Mesodermal cell (in vitro differentiated cells): ENCODE results near the gene DACH1.

ENCODE experiments used
- H3K27ac ChIP-seq: 2 replicates; pipeline ENCODE4 v1.7.0; 2013; ENCODE audit warnings: mild to moderate bottlenecking, low read depth, low read length, moderate library complexity; ENCODE audit not compliant: severe bottlenecking
- H3K36me3 ChIP-seq: 2 replicates; pipeline ENCODE4 v1.7.1; 2013; ENCODE audit warnings: mild to moderate bottlenecking, low read length, moderate library complexity; ENCODE audit not compliant: control insufficient read depth, insufficient read depth
- H3K4me1 ChIP-seq: one replicate; pipeline ENCODE4 v1.7.1; 2013; ENCODE audit warnings: mild to moderate bottlenecking, low read length; ENCODE audit not compliant: insufficient read depth, control insufficient read depth, poor library complexity, severe bottlenecking
- H3K4me3 ChIP-seq: 2 replicates; pipeline ENCODE4 v1.7.0; 2013; ENCODE audit warnings: low read length, control low read depth, mild to moderate bottlenecking; ENCODE audit not compliant: insufficient read depth, poor library complexity, severe bottlenecking; ENCODE audit errors: extremely low read depth
- H3K9me3 ChIP-seq: 2 replicates; pipeline ENCODE4 v1.7.1; 2013; ENCODE audit warnings: mild to moderate bottlenecking, low read length, moderate library complexity; ENCODE audit not compliant: control insufficient read depth
- WGBS, 2 experiments: methylation state at CpG; one replicate each; pipeline ENCODE4 v1.1.5; 2013; ENCODE audit warnings: missing lambda C conversion rate in 2 of 2; ENCODE audit not compliant: insufficient coverage in 2 of 2; 5-methylcytosine and 5-hydroxymethylcytosine counted together

DACH1 gene

DNA sequence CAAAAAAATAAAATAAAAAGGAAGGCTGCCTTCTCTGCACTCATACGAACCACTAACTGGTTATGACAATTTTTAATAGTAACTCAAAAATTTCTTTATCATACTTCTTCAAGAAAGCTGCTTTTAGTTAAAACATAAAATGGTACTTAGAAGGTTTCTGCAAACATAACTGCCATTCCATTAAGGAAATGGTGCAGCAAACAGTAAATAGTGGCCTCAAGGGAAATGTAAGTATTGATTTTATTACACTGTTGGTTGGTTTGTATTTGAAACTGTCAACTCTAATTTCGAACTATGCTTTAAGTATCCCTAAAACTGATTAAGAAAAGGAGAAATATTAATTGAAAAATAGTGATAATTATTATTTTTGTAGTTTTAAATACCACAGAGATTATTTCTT is 278.0 kb downstream of the DACH1 start:
- no peak overlapping the region for H3K4me3 ChIP-seq
- WGBS, 2 experiments, result no CpG with 5 or more reads among the region's 2 CpGs
- no peaks in the 10 kb centered on the region for H3K36me3 ChIP-seq
- H3K4me1 ChIP-seq, result no peaks in the 10 kb centered on the region
- no peak overlapping the region for H3K27ac ChIP-seq
- H3K9me3 ChIP-seq, result no peaks in the 10 kb centered on the region

DNA sequence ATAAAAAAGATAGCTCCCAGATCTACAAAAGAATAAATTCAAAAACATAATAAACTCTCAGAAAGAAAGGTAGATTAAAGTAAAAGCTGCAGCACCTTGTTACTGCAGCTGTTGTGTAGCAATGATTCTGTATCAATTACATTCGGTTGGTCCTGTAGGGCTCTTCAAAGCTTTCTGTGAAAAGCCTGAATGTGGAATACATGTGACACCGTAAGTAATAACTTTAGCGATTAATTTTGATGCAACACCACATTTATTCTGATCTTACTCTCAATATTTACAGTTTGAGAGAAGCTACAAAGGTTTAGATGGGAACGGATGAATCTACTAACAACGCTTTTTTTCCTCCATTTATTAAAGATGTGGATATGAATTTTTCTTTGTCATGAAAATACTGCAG is 279.2 kb downstream of the DACH1 start:
- Histone ChIP-seq H3K9me3 (no peaks in the 10 kb centered on the region), H3K4me3 (no peak overlapping the region), H3K4me1 (no peaks in the 10 kb centered on the region), H3K27ac (no peak overlapping the region), H3K36me3 (no peaks in the 10 kb centered on the region)
- 100% methylated on average over 1 of the region's 5 CpGs; no CpG with 5 or more reads in 1 of the 2 experiments for WGBS, 2 experiments

DNA sequence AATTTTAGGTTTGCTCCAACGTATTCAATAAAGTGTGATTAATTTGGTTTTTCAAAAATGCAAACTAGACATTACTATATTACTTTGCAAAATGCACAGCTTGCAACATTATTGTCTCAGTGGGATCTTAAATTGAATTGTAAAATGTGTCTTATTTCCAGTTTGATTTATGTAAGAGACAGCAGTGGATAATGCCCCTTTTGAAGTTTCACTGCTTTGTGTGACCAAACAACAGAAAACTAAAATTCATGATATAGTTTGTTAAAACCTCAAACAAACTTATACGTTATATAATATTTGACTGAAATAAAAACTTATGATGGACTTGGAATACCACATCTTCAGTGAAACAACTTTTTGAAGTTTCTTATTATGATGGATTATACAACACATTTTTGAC is 279.8 kb downstream of the DACH1 start:
- WGBS, 2 experiments, result no CpG with 5 or more reads among the region's 2 CpGs
- no peaks in the 10 kb centered on the region for H3K9me3 ChIP-seq

DNA sequence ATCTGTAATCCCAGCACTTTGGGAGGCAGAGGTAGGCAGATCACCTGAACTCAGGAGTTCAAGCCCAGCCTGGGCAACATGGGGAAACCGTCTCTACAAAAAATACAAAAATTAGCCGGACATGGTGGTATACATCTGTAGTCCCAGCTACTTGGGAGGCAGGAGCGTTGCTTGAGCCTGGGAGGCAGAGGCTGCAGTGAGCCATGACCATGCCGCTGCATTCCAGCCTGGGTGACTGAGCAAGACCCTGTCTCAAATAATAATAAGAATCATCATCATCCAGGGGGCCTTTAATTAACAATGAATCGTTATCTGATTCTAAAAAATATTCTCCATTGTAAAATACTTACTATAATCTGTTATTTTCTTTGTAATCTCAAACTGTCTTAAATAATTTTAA is 283.4 kb downstream of the DACH1 start:
- WGBS, 2 experiments, result 96 to 100% methylated on average over 3 to 4 of the region's 5 CpGs
- no peaks in the 10 kb centered on the region for H3K36me3 ChIP-seq
- H3K27ac ChIP-seq, result no peak overlapping the region
- no peaks in the 10 kb centered on the region for H3K4me1 ChIP-seq
- no peaks in the 10 kb centered on the region for H3K9me3 ChIP-seq
- H3K4me3 ChIP-seq, result no peak overlapping the region

More for the DNA sequence above, 279.8 kb downstream of the DACH1 start:
- H3K4me3 ChIP-seq, result no peak overlapping the region
- H3K4me1 ChIP-seq, result no peaks in the 10 kb centered on the region
- H3K36me3 ChIP-seq, result no peaks in the 10 kb centered on the region
- H3K27ac ChIP-seq, result no peak overlapping the region

DNA sequence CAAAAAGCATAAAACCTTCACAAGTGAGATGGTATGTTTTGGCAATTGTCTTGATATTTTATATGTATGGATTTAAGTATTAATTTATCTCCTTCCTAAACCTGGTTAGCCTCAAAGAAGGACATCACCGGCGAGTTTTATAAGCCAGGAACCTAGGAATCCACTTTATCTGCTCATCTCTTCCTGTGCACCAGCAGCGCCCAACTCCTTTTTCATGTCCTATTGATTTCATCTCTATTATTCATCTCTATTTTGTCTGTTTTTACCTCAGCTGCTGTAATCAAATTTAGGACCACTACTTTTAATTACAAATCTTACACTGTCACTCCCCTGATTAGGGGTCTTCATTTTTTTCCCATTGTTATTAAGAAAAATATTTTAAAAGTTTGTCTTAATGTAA is 286.4 kb downstream of the DACH1 start:
- Histone ChIP-seq H3K9me3 (no peaks in the 10 kb centered on the region), H3K36me3 (no peaks in the 10 kb centered on the region), H3K4me3 (no peak overlapping the region), H3K4me1 (peaks cover 4% of the 10 kb centered on the region), H3K27ac (no peak overlapping the region)
- 68 to 82% methylated on average over 3 of the region's 3 CpGs for WGBS, 2 experiments

DNA sequence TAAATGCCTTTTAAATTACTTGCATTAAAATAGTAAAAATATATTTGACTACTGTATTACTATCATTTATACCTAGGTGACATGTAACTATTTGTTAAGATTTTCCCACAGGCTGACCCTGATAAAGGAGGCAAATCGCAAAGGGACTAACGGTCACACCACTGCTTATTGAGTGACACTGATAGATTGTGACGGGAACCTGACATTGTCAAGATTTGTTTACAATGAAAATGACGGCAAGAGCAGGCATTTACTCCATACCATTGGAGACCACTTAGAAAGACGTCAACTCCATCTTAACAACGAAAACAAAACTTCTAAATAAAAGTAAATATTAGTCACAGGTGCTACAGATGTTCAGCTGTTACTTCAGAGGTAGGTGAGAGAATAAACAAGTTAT is 289.0 kb downstream of the DACH1 start:
- Histone ChIP-seq H3K9me3 (no peaks in the 10 kb centered on the region), H3K36me3 (no peaks in the 10 kb centered on the region), H3K27ac (no peak overlapping the region), H3K4me3 (no peak overlapping the region), H3K4me1 (peaks cover 4% of the 10 kb centered on the region)
- 90% methylated on average over 3 to 4 of the region's 6 CpGs for WGBS, 2 experiments

DNA sequence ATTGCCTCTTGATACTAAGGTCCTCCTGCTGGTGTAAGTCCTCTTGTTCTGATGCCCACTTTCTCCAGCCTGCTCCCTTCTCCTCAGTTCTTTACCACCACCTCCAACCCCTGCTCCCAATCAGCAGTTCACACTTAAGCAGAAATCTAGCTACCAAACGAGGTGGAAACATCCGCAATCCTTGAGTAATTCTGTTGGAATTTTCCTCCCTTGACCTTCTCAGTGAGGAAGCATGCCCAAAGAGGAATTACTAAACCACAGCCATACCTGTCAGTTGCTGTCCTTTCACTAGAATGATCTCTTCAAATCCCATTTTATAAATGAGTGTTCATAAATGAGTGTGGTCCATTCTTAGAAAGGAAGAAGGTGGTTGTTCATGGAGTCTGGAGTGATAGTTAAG is 289.9 kb downstream of the DACH1 start:
- Histone ChIP-seq H3K27ac (no peak overlapping the region), H3K4me3 (no peak overlapping the region), H3K4me1 (peaks cover 4% of the 10 kb centered on the region), H3K9me3 (no peaks in the 10 kb centered on the region), H3K36me3 (no peaks in the 10 kb centered on the region)
- 88% methylated on average over 2 of the region's 2 CpGs; no CpG with 5 or more reads in 1 of the 2 experiments for WGBS, 2 experiments

DNA sequence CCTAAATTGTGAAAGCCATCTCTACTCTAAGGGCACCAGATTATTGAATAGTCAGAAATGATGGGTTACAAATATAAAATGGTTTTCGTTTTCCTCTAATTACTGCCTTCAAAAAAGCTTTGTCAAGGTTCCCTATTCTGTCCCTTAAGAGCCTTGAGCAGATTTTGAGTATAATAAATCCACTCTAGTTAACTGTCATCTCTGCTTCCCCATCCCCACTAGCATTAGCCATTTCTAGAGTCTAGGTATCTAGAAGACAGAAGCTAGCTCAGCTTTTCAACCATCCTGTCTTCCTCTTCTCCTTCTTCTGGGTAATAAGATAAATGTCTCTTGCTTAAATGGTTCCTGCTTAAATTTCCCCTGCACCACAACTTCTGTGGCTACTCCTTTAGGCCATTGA is 290.4 kb downstream of the DACH1 start:
- H3K36me3 ChIP-seq, result no peaks in the 10 kb centered on the region
- no CpG with 5 or more reads among the region's 1 CpG for WGBS, 2 experiments
- H3K27ac ChIP-seq, result no peak overlapping the region
- H3K4me3 ChIP-seq, result no peak overlapping the region
- H3K4me1 ChIP-seq, result peaks cover 4% of the 10 kb centered on the region
- H3K9me3 ChIP-seq, result no peaks in the 10 kb centered on the region

DNA sequence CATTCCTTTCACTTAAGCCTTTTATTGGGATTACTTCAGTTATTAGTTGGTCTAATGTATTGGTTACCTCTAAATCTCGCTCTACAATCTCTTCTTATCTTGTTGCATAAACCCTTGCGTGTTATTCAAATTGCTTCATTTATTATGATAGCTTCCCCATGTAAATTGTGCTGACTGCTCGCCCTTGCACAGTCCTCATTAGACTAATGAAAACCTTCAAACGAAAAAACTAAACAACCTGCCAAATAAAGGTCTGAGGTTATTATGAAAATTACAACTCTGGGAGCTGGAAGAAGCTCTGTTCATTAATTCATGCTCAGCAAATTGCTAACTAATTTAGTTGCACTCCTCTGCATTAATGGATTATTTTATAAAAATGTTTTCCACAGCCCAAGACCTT is 320.1 kb downstream of the DACH1 start:
- 80 to 93% methylated on average over 1 to 3 of the region's 4 CpGs for WGBS, 2 experiments
- H3K4me1 ChIP-seq, result no peaks in the 10 kb centered on the region
- no peaks in the 10 kb centered on the region for H3K9me3 ChIP-seq
- H3K36me3 ChIP-seq, result no peaks in the 10 kb centered on the region
- no peak overlapping the region for H3K4me3 ChIP-seq
- H3K27ac ChIP-seq, result no peak overlapping the region

DNA sequence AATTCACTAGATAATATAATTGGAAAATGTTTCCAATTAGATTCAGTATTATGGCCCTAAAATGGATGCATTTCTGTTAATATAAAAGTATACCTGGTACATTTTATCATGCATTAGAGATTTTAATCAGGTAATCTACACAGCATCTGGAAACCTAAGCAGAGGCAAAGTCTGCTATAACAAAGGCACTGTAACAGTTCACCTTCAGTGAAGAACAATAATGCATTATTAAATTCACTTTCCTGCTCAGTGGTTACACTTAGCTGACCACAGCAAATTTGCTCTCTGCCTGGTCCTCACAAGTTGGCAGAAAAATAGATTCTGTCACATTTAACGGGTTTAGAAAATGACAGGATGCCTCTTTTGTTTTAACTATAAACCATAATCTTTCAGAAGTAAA is 326.9 kb downstream of the DACH1 start:
- Histone ChIP-seq H3K4me3 (no peak overlapping the region), H3K27ac (no peak overlapping the region)
- WGBS, 2 experiments, result 80% methylated on average over 1 of the region's 1 CpG; no CpG with 5 or more reads in 1 of the 2 experiments

DNA sequence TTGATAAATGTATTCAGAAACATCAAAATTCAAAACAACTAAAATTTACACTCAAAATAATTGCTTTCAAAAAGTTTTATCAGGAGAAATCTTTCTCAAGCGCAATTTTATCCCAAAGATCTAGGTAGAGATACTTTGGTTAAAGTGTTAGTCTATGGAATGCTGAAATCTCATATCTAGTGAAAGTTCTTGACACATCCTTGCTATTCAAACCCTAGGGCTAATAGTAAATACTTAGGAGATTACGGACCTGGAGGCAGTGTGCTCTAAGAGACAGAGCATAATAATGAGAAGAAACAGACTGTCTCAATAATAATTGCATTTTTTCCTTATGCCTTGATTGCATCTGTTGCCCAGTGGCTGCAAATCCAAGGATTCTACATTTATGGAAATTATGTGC is 330.8 kb downstream of the DACH1 start:
- H3K27ac ChIP-seq, result no peak overlapping the region
- WGBS, 2 experiments, result no CpG with 5 or more reads among the region's 2 CpGs
- H3K4me1 ChIP-seq, result no peaks in the 10 kb centered on the region
- H3K4me3 ChIP-seq, result no peak overlapping the region
- H3K9me3 ChIP-seq, result no peaks in the 10 kb centered on the region
- H3K36me3 ChIP-seq, result no peaks in the 10 kb centered on the region

More for the DNA sequence above, 326.9 kb downstream of the DACH1 start:
- H3K4me1 ChIP-seq, result no peaks in the 10 kb centered on the region
- no peaks in the 10 kb centered on the region for H3K36me3 ChIP-seq
- H3K9me3 ChIP-seq, result no peaks in the 10 kb centered on the region
